GM21717 (cell line): ENCODE measurements around the gene MARCHF5.
"Not testable (repeated sequence)": the region's sequence is repeated elsewhere in the genome, so short reads cannot be mapped to it uniquely, and the experiment has no call there.

Source experiments
- ATAC-seq: cut with Tn5 transposase; IDR thresholded peaks from one replicate; pipeline ENCODE4 v1.9.1; 2021; ENCODE audit warnings: mild to moderate bottlenecking, moderate library complexity; ENCODE audit not compliant: unreplicated experiment

The MARCHF5 gene

DNA sequence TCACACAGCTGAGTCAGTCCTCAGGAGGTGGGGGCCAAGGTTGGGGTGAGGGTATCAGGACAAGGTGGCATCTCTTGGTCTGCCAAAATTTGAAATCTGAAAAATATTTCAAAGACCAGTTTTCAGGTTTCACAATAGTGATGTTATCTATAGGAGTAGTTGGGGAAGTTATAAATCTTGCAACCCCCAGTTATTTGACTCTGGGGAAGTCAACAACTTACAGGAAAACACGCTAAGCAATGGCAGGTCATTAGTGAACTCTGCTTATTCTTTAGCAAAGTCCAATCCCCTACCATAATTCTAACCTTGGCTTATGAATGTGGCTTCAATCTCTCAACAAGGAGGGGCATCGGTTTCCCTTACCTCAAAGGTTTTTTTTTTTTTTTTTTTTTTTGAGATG, 94.9 kb downstream of the MARCHF5 start:
- ATAC-seq, result no peak

DNA sequence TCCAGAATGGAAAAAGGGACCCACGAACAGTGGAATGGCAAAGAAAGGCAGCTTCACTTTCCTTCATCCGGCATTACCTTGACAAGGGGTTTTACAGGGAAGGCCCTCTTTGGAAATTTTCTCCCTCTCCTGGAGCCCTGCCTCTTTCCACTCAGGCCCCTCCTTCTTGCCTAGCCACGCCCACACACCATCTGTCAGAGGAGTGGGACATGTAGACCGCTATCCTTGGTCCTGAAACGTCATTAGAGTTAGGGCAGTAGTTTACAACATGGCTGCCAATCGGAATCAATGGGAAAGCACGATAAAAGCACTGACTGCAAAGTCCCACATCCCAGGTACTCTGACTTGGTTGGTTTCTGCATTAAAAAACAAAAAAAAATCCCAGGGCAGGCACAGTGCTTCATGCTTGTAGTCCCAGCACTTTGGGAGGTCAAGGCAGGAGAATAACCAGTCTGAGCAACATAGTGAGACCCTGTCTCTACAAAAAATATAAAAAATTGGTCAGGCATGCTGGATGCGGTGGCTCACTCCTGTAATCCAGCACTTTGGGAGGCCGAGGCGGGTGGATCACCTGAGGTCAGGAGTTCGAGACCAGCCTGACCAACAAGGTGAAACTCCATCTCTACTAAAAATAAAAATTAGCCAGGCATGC, 96.4 kb downstream of the MARCHF5 start:
- ATAC-seq, result no peak

- not testable (repeated sequence) for ATAC-seq
Measured at GRCh38 chr10:92393173-92393572, 102.2 kb downstream of the MARCHF5 start.

- no peak for ATAC-seq
Measured at GRCh38 chr10:92395271-92395670, 104.3 kb downstream of the MARCHF5 start.

GRCh38 chr10:92402234-92402633, 111.3 kb downstream of the MARCHF5 start:
- not testable (repeated sequence) for ATAC-seq
